Epithelial cell of esophagus (primary cell): ENCODE results near the gene FGF14.
A peak's percentile ranks its signal among the peaks of the same experiment; 100 is the strongest.

ENCODE experiments used
- DNase-seq: peaks from one replicate; pipeline ENCODE4 v3.0.0; 2010; ENCODE audit warnings: low read depth
- H3K4me3 ChIP-seq: 2 replicates; pipeline ENCODE4 v1.5.1; 2011; ENCODE audit warnings: mild to moderate bottlenecking, low read length, control low read depth
- TF ChIP-seq, protein P1 (sequence below): IDR thresholded peaks from 2 replicates; pipeline ENCODE4 v1.5.1; 2011; ENCODE audit warnings: low read depth, mild to moderate bottlenecking, low read length, control low read depth, inconsistent platforms; ENCODE audit not compliant: insufficient read depth; ENCODE audit errors: missing control alignments

Gene FGF14

DNA sequence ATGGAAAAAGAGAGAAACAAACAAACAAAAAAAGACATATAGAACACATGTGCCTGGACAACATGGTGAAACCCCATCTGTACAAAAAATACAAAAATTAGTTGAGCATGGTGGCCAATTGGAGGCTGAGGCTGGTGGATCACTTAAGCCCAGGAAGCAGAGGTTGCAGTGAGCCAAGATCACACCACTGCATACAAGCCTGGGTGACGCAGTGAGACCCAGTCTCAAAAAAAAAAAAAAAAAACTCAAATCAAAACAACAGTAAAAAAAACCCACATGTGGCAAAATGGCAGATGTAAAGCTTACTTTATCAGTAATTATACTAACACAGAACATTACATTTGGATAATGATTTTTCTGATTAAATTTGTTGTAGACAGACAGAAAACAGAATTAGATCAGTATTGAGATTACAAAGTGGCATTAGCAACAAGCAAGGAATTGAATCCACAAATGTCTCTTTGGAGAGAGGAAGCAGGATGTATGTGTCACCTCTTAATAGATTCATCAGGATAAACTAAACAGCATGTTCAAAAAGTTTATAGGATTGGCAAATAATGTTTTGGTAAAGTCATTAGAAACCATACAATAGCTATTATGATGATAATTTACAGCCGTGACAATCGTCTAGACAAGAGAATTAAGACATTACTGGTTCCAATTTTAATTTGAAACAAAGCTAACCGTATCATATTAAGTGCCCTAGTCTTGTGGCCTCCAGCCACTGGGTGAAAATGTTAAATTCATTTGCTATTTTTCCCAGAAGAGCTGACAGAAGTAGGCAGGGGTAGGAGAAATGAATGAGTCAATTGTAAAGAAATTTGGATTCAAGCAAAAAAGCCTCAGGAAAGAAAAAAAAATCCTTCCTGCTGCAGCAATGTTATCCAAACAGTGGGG lies 206.0 kb downstream of the FGF14 start:
- H3K4me3 ChIP-seq, result no peak overlapping the region
- peak; percentile 37 for DNase-seq
- TF ChIP-seq, protein P1, sequence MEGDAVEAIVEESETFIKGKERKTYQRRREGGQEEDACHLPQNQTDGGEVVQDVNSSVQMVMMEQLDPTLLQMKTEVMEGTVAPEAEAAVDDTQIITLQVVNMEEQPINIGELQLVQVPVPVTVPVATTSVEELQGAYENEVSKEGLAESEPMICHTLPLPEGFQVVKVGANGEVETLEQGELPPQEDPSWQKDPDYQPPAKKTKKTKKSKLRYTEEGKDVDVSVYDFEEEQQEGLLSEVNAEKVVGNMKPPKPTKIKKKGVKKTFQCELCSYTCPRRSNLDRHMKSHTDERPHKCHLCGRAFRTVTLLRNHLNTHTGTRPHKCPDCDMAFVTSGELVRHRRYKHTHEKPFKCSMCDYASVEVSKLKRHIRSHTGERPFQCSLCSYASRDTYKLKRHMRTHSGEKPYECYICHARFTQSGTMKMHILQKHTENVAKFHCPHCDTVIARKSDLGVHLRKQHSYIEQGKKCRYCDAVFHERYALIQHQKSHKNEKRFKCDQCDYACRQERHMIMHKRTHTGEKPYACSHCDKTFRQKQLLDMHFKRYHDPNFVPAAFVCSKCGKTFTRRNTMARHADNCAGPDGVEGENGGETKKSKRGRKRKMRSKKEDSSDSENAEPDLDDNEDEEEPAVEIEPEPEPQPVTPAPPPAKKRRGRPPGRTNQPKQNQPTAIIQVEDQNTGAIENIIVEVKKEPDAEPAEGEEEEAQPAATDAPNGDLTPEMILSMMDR, result no peak

DNA sequence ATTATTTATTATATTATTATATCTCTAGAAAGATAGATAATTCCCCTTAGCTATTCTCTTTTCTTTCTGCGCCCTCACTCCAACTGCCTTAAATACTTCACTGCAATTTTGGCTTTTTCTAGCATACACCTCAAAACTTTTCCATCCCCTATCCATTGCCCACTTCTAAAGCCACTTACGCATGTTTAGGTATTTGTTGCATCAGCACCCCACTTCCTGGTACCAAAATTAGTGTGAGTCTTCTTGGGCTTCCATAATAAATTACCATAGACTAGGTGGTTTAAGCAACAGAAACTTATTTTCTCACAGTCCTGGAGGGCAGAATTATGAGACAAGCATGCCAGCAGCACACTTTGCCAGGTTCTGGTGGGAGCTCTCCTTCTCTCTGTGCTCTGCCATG lies 209.0 kb downstream of the FGF14 start:
- TF ChIP-seq, protein P1, result no peak
- no peak overlapping the region for H3K4me3 ChIP-seq
- DNase-seq, result no peak

DNA sequence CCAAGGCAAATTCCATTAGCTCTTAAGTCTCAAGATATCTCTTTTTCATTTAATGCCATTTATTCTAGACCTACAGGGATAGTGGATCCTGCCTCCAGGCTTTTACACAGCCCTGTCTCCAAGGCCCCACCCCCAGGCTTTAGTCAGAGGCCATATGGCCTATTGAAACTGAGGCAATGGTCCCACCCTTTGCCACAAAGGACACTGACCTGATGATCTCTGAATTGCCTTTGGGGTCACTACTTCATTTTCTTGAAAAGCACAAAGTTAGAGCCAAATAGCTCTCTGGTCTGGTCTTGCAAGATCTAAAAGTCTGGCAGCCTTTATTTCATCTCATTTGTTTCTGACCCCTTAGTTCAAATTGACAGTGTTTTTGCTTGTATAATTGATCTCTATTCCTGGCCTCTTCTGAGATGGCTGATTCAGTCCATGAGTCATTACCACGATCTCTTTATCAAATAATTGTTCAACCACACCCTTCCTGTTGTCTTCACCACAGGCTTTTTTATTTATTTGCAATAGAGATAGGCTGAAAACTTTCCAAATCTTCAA lies 209.8 kb downstream of the FGF14 start:
- peak; percentile 75 for DNase-seq
- no peak overlapping the region for H3K4me3 ChIP-seq
- TF ChIP-seq, protein P1, result no peak

DNA sequence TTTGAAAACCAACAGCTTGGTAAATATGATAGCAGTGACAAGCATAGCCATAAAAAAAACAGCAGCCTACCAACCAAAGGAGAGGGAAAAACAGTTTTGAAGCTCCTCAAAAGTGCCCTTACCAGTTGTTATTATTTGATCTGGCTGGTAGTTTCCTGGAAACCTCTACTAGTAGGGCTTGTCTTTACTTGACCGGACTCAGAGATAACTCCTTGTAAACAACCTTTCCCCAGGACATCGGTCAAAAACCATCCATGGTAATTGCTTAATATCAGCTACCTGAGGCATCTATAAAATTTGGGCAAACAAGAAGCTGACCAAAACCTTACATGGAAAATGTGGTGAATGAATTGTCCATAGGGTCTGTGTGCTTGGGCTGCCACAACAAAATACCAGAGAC lies 210.9 kb downstream of the FGF14 start:
- no peak overlapping the region for H3K4me3 ChIP-seq
- DNase-seq, result peak; percentile 37
- TF ChIP-seq, protein P1, result no peak

DNA sequence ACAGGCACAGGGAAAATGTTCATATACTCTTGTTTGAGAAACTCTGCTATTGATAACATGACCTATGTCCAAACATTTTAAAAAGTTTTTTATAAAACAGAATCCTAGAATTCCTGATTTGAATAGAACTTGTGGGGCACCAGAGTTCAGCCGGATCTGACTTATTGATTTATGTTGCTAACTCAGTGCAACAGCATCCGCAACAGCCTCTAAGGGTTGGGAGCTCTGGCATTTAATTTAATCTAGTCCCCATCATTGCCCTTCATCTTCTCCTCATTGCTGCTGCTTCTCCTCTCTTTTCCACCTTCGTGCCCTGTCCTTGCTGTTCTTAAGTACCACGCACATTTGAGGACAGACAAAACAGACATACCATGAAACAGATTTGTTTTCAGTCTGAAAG lies 214.5 kb downstream of the FGF14 start:
- no peak overlapping the region for H3K4me3 ChIP-seq
- no peak for DNase-seq
- TF ChIP-seq, protein P1, result no peak

DNA sequence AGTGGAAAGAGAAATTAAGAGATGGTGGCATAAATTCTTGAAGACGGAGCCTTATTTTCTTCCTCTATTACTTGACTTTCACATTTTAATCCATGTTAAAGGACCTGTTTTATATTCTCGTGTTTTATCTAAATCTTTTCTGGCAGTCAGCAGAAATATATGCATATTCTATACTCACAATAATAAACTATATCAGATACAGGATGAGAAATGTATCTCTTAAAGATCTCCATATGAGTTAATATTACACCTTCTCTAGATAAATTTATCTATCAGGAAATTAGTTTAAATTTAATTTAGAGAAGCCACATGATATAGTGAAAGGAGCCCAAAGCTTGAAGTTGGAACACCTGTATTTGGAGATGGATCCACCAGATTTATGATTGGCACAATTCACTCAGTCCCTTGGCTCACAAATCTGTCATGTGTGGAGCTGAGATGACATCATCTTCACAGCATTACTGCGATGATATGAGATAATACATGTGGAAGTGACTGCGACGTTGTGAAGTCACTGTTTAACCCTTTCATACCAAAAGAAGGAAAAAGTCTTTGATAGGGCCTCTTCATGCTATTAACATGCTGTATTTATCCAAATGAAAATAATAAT lies 216.4 kb downstream of the FGF14 start:
- no peak overlapping the region for H3K4me3 ChIP-seq
- DNase-seq, result no peak
- TF ChIP-seq, protein P1, result no peak
